ENCODE data around the gene OR1I1.

The OR1I1 gene

DNA sequence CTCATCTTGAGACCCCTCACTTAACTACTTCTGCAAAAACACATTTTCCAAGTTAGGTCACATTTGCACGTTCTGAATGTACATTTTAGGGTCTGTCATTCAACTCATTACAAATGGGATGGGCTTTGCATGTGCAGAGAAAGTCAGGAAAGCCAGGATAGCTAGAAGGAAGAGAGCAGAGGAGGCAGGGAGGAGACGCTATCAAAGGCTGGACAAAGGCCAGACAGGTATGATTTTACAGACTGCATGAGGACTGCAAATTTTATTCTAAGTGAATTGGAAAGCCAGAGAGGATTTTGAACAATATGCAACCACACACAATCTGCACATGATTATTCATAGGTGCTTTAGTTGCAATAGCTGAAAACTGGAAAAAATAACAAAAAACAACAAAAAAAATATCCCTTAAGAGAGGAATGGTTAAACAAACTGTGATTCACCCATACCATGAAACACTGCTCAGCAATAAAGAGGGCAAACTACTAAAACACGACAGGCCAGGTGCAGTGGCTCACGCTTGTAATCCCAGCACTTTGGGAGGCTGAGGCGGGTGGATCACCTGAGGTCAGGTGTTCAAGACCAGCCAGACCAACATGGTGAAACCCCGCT lies 46.3 kb downstream of the OR1I1 start:
- no peak for DNase-seq (ENCODE audit: extremely low spot score)
- TF ChIP-seq LEF1 (IDR thresholded peaks at IDR 0.05; ENCODE audit: borderline replicate concordance) (no peak), NFRKB (IDR thresholded peaks at IDR 0.05) (no peak), ZNF384 (IDR thresholded peaks at IDR 0.05) (no peak), ARNT (IDR thresholded peaks at IDR 0.05) (no peak), FOXA1 (IDR thresholded peaks at IDR 0.05) (no peak), L3MBTL2 (conservative IDR thresholded peaks at IDR 0.05) (no peak), BHLHE40 (IDR thresholded peaks at IDR 0.05; ENCODE audit: borderline replicate concordance) (no peak), SUZ12 (IDR thresholded peaks at IDR 0.05) (no peak), FOXK2 (IDR thresholded peaks at IDR 0.05) (no peak), ELF4 (IDR thresholded peaks at IDR 0.05) (no peak), HDGF (IDR thresholded peaks at IDR 0.05; ENCODE audit: borderline replicate concordance) (no peak), SP1 (IDR thresholded peaks at IDR 0.05) (no peak), TARDBP (IDR thresholded peaks at IDR 0.05) (no peak)
- TF ChIP-seq, protein P1, sequence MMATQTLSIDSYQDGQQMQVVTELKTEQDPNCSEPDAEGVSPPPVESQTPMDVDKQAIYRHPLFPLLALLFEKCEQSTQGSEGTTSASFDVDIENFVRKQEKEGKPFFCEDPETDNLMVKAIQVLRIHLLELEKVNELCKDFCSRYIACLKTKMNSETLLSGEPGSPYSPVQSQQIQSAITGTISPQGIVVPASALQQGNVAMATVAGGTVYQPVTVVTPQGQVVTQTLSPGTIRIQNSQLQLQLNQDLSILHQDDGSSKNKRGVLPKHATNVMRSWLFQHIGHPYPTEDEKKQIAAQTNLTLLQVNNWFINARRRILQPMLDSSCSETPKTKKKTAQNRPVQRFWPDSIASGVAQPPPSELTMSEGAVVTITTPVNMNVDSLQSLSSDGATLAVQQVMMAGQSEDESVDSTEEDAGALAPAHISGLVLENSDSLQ (IDR thresholded peaks at IDR 0.05), result no peak
- ChIA-PET CTCF (no interaction called here), POLR2A (no interaction called here)

GRCh38 chr19:15129856-15130585 lies 48.0 kb downstream of the OR1I1 start:
- no peak for DNase-seq (ENCODE audit: extremely low spot score)
- CTCF ChIA-PET, result no interaction called here
- TF ChIP-seq ELF4 (IDR thresholded peaks at IDR 0.05) (no peak), FOXM1 (IDR thresholded peaks at IDR 0.05; ENCODE audit: borderline replicate concordance) (no peak), SUZ12 (IDR thresholded peaks at IDR 0.05) (no peak), FOXK2 (IDR thresholded peaks at IDR 0.05) (no peak)
- POLR2A ChIA-PET, result no interaction called here

- POLR2A ChIA-PET, result interaction anchor here (1.5 kb wide), 1 partner anchor 11 kb away, joined by 4 read pairs; a partner anchor contains a TSS
- no peak for DNase-seq (ENCODE audit: extremely low spot score)
- TF ChIP-seq HDGF (IDR thresholded peaks at IDR 0.05; ENCODE audit: borderline replicate concordance) (no peak), FOXM1 (IDR thresholded peaks at IDR 0.05; ENCODE audit: borderline replicate concordance) (no peak), ELF4 (IDR thresholded peaks at IDR 0.05) (no peak), TARDBP (IDR thresholded peaks at IDR 0.05) (no peak), ZNF384 (IDR thresholded peaks at IDR 0.05) (no peak), SUZ12 (IDR thresholded peaks at IDR 0.05) (no peak)
- TF ChIP-seq, protein P1 (IDR thresholded peaks at IDR 0.05), result no peak
- CTCF ChIA-PET, result no interaction called here
Measured at GRCh38 chr19:15136234-15136954, 54.4 kb downstream of the OR1I1 start.

DNA sequence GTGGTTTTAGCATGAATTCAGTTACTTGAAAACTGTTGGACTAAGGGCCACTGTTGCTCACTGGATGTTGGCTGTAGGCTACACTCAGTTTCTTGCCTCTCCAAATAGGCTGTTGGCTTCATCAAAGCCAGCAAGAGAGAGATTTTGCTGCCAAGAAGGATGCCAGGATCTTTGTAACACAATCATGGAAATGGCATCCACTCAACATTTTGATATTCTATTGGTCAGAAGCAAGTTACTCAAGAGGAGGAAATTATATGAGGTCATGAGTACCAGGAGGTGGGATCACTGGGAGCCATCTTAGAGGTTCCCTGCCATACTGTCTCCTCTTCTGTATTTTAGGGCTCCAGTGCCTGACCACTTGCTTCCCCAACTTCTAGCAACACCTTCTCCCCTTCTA lies 55.8 kb downstream of the OR1I1 start:
- ChIA-PET POLR2A (no interaction called here), CTCF (no interaction called here)
- DNase-seq (ENCODE audit: extremely low spot score), result no peak
- TF ChIP-seq, protein P1 (IDR thresholded peaks at IDR 0.05), result no peak
- no peak for TF ChIP-seq L3MBTL2 (conservative IDR thresholded peaks at IDR 0.05)
- no peak for TF ChIP-seq ELF4 (IDR thresholded peaks at IDR 0.05)
- no peak for TF ChIP-seq LEF1 (IDR thresholded peaks at IDR 0.05; ENCODE audit: borderline replicate concordance)
- TF ChIP-seq SUZ12 (IDR thresholded peaks at IDR 0.05), result no peak
- no peak for TF ChIP-seq BHLHE40 (IDR thresholded peaks at IDR 0.05; ENCODE audit: borderline replicate concordance)
- TF ChIP-seq ARNT (IDR thresholded peaks at IDR 0.05), result no peak
- TF ChIP-seq HDGF (IDR thresholded peaks at IDR 0.05; ENCODE audit: borderline replicate concordance), result no peak
- TF ChIP-seq FOXA1 (IDR thresholded peaks at IDR 0.05), result no peak
- no peak for TF ChIP-seq SP1 (IDR thresholded peaks at IDR 0.05)

DNA sequence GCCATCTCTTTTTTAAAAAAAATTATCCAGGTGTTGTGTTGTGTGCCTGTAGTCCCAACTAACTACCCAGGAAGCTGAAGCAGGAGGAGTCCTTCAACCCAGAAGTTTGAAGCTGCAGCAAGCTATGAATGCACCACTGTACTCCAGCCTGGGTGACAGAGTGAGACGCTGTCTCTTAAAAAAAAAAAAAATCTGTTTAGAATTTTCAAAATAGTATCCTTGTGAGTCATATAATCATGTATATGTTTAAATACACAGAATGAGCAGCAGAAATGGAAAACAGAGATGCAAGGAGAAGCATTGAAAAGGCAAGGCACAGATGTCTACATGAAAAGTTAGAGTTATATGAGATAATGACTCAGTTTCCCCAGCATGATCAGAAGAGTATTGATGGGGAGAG lies 56.4 kb downstream of the OR1I1 start:
- ChIA-PET CTCF (no interaction called here), POLR2A (no interaction called here)
- no peak for DNase-seq (ENCODE audit: extremely low spot score)
- TF ChIP-seq TARDBP (IDR thresholded peaks at IDR 0.05) (no peak), FOXM1 (IDR thresholded peaks at IDR 0.05; ENCODE audit: borderline replicate concordance) (no peak), FOXA1 (IDR thresholded peaks at IDR 0.05) (no peak), SP1 (IDR thresholded peaks at IDR 0.05) (no peak), ARNT (IDR thresholded peaks at IDR 0.05) (no peak), L3MBTL2 (conservative IDR thresholded peaks at IDR 0.05) (no peak), ZNF384 (IDR thresholded peaks at IDR 0.05) (no peak), NFRKB (IDR thresholded peaks at IDR 0.05) (no peak), ELF4 (IDR thresholded peaks at IDR 0.05) (no peak), SUZ12 (IDR thresholded peaks at IDR 0.05) (no peak)

- POLR2A ChIA-PET, result no interaction called here
- DNase-seq (ENCODE audit: extremely low spot score), result no peak
- TF ChIP-seq L3MBTL2 (conservative IDR thresholded peaks at IDR 0.05) (no peak), FOXK2 (IDR thresholded peaks at IDR 0.05) (no peak), ELF4 (IDR thresholded peaks at IDR 0.05) (no peak), SP1 (IDR thresholded peaks at IDR 0.05) (no peak), HDGF (IDR thresholded peaks at IDR 0.05; ENCODE audit: borderline replicate concordance) (no peak), LEF1 (IDR thresholded peaks at IDR 0.05; ENCODE audit: borderline replicate concordance) (no peak), ARNT (IDR thresholded peaks at IDR 0.05) (no peak), ZNF384 (IDR thresholded peaks at IDR 0.05) (no peak), FOXM1 (IDR thresholded peaks at IDR 0.05; ENCODE audit: borderline replicate concordance) (no peak), SUZ12 (IDR thresholded peaks at IDR 0.05) (no peak), TARDBP (IDR thresholded peaks at IDR 0.05) (no peak)
- CTCF ChIA-PET, result no interaction called here
Measured at GRCh38 chr19:15141143-15141542, 59.1 kb downstream of the OR1I1 start.

Measured in HEK293T (cell line).